ENCODE data around the gene MEIS1.

MEIS1 gene

DNA sequence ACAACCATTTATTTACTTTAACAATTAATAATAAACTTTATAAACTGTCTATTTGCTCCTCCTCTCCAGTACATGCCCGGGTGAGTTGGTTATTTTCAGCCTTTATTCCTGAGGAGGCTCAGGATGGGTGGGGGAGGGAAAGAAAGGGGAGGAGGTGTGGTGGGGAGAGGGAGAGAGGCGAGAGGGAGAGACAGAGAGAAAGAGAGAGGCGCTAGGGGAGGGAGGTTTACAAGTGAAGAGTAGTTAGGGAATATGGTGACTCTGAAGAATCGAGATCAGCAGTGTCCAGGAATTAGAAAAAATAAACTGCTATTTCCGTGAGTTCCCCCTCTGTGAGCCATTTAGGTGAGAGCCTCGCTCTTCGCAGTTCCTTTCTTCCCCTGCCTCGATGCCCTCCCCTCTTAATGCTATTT is 138.9 kb downstream of the MEIS1 start:
- Histone ChIP-seq H3K27me3 (replicated peaks; ENCODE audit: control insufficient read depth, insufficient read depth, low read length) (peaks cover 2% of the 10 kb centered on the region), H3K4me3 (replicated peaks; ENCODE audit: low read depth, low read length) (no peak overlapping the region), H3K36me3 (ENCODE audit: control insufficient read depth, insufficient read depth, low read length) (no peaks in the 10 kb centered on the region)
- TF ChIP-seq, protein P1, sequence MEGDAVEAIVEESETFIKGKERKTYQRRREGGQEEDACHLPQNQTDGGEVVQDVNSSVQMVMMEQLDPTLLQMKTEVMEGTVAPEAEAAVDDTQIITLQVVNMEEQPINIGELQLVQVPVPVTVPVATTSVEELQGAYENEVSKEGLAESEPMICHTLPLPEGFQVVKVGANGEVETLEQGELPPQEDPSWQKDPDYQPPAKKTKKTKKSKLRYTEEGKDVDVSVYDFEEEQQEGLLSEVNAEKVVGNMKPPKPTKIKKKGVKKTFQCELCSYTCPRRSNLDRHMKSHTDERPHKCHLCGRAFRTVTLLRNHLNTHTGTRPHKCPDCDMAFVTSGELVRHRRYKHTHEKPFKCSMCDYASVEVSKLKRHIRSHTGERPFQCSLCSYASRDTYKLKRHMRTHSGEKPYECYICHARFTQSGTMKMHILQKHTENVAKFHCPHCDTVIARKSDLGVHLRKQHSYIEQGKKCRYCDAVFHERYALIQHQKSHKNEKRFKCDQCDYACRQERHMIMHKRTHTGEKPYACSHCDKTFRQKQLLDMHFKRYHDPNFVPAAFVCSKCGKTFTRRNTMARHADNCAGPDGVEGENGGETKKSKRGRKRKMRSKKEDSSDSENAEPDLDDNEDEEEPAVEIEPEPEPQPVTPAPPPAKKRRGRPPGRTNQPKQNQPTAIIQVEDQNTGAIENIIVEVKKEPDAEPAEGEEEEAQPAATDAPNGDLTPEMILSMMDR (IDR thresholded peaks at IDR 0.05; ENCODE audit: insufficient read depth, low read length, poor library complexity, severe bottlenecking) = no peak
- no peak for DNase-seq (ENCODE audit: extremely low read depth, insufficient read length)

DNA sequence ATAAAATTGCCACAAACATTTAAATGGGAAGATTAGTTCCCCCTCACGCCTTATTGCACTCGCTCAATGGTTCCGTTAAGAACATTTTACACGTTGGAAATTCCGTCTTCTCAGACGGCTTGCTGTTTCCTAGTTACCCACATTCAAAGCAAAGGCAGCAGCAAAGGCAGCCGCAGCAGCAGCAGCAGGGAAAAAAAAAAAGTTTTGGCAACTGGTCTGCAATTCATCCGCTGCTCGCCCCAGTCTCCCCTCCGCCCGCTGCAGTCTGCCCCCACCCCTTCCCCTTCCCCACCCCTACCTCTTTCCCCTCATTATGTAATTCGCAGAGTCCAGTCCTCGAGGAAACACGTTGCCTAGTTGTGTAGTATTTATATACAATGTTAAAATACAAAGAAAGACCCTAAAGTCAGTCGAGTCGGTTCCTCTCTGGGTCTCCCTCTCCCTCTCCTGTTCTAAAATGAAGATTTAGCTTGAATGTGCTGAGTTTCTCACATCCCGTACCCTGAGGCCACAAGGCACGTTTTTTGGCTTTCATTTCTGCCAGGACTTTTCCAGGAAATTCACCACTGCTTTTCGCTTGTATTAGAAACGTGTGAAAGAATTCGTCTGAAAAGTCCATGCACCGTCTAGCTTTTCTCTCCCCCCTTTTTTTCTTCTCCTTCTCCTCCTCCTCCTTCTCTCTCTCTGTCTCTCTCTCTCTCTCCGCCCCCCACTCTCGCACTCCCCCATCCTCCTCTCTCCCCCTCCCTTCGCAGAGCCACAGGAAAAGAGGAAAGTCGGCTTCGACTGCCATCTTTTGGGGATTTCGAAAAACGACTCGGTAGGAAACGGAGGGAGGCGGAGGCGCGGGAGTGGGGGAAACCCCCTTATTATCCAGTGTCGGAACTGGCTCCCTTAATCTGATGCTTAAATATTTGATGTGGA is 140.0 kb downstream of the MEIS1 start:
- Histone ChIP-seq H3K4me3 (replicated peaks; ENCODE audit: low read depth, low read length) (no peak overlapping the region), H3K36me3 (ENCODE audit: control insufficient read depth, insufficient read depth, low read length) (no peaks in the 10 kb centered on the region), H3K27me3 (replicated peaks; ENCODE audit: control insufficient read depth, insufficient read depth, low read length) (peaks cover 2% of the 10 kb centered on the region)
- TF ChIP-seq, protein P1 (IDR thresholded peaks at IDR 0.05; ENCODE audit: insufficient read depth, low read length, poor library complexity, severe bottlenecking) = no peak
- DNase-seq (ENCODE audit: extremely low read depth, insufficient read length) = no peak

DNA sequence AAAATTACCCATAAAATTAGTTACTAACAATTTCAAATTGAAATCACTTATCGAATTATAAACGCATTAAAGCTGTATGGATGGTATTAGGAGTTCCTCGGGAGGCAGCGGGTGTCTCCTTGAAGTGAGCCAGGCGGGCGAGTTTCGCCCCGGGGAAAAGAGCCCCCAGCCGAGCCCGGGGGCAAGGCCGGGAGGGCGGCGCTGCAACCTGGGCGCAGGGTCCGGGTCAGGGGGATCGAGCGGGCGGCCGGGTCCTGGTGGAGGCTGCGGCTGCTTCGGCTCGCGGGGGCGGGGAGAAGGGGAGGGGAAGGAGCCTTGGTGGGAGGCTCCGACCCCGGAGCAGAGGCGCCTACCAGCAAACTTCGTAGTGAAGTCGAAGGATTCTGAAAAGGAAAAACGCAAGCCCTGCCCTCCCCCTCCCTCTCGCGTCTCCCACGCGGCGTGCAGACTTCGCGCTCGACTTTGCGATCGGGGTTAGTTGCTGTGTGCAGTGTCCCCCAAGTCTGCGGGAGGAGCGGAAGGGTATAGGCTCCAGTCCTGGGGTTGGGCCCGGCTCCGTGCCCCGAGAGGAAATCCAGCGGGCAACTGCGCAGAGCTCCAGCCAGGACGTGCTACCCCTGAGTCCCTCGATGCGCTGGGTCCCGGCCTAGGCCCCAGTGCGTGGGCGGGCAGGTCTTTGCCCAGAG is 140.8 kb downstream of the MEIS1 start:
- no peak overlapping the region for H3K4me3 ChIP-seq (replicated peaks; ENCODE audit: low read depth, low read length)
- no peak for DNase-seq (ENCODE audit: extremely low read depth, insufficient read length)
- H3K27me3 ChIP-seq (replicated peaks; ENCODE audit: control insufficient read depth, insufficient read depth, low read length) = peaks cover 2% of the 10 kb centered on the region
- TF ChIP-seq, protein P1 (IDR thresholded peaks at IDR 0.05; ENCODE audit: insufficient read depth, low read length, poor library complexity, severe bottlenecking) = no peak
- no peaks in the 10 kb centered on the region for H3K36me3 ChIP-seq (ENCODE audit: control insufficient read depth, insufficient read depth, low read length)

DNA sequence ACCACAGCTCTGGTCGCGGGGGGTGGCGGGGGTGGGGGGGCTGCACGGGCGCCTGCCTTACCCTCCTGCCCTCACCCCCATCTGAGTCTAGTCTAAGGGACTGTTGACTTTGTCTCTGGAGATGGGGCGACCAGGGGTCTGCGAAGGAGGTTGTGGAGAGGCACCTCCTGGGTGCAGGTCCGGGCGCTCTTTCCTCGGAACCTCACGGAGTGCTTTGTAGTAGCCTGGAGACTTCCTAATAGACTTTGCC is 141.3 kb downstream of the MEIS1 start:
- DNase-seq (ENCODE audit: extremely low read depth, insufficient read length) = no peak
- Histone ChIP-seq H3K27me3 (replicated peaks; ENCODE audit: control insufficient read depth, insufficient read depth, low read length) (peaks cover 2% of the 10 kb centered on the region), H3K4me3 (replicated peaks; ENCODE audit: low read depth, low read length) (no peak overlapping the region), H3K36me3 (ENCODE audit: control insufficient read depth, insufficient read depth, low read length) (no peaks in the 10 kb centered on the region)
- TF ChIP-seq, protein P1 (IDR thresholded peaks at IDR 0.05; ENCODE audit: insufficient read depth, low read length, poor library complexity, severe bottlenecking) = no peak

DNA sequence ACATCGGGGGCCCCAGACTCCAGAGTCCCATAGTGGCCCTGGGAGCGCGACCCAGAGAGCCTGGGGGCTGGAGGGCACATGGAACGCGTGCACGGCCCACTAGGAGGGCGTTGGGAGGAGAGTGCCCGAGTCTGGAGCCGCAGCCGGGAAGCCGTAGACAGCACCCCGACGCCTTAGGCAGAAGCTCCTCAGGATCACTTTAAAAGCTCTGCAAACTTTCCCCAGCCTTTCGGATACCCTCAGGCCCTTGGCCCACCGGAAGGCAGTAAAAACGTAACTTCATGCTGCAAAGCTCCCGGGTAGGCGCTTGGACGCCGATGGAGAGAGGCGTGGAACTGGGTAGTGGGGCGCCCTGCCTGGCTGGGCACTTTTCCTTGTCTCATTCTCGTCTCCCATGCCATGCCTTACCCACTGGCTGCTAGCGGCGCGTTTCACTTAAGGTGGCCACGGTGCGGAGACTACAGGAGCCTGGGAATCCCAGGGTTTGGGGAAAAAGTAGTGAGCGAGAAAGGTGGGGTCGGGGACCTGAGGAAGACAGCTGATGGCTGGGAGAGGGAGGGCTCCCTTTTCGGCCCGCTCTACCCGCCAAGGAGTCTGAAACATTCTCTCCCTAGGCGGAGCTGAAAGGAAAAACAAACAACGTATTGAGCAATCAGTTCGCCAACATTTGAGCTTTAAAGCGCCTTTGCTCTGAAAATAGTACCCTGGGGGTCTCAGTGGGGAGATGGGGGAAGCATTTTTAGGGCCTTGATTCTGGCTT is 141.8 kb downstream of the MEIS1 start:
- Histone ChIP-seq H3K36me3 (ENCODE audit: control insufficient read depth, insufficient read depth, low read length) (no peaks in the 10 kb centered on the region), H3K4me3 (replicated peaks; ENCODE audit: low read depth, low read length) (no peak overlapping the region), H3K27me3 (replicated peaks; ENCODE audit: control insufficient read depth, insufficient read depth, low read length) (peaks cover 2% of the 10 kb centered on the region)
- DNase-seq (ENCODE audit: extremely low read depth, insufficient read length) = no peak
- TF ChIP-seq, protein P1 (IDR thresholded peaks at IDR 0.05; ENCODE audit: insufficient read depth, low read length, poor library complexity, severe bottlenecking) = no peak

Data from GM06990 (cell line).